ENCODE measurements around the gene FFAR1. TPM values are rescaled to one million over a fixed set of nuclear protein-coding genes. Genes with fewer than 3 reads are reported as not detected.
"Not testable (repeated sequence)": the region's sequence is repeated elsewhere in the genome, so short reads cannot be mapped to it uniquely, and the experiment has no call there.

Gene FFAR1
- polyA plus RNA-seq, 1 of the 3 experiments (the other 2 are of a cell fraction), result not detected

DNA sequence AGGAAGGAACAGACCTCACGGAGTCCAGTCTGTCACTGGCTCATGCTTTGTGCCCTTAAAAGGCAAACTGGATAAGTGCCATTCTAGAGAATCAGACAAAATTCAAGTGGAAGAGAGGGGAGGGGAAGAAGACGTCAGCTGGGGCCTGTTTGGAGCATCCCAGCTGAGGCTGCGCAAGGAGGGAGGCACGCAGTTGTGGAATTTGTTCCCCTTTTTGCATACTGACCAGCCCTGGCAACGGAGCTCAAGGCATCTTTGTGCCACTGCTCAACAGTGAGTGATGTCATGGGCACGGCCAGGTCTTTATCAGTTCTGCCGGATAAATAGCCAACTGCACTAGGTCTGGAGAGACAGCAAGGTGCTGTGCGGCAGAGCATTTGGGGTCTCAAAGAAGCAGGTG is 23.0 kb downstream of the FFAR1 start, which contains the start of gene GPR42:
Gene GPR42 (plus strand): TSS at position 347 of the 400 bp plus-strand sequence. CDS start 292 bp downstream, outside the sequence.
- no peaks in the 10 kb centered on the region for H3K4me1 ChIP-seq (ENCODE audit: control insufficient read depth in 1 of 2, insufficient read depth in 2 of 2, low read depth in 1 of 2, low read length in 1 of 2)
- no peaks in the 10 kb centered on the region for H3K79me2 ChIP-seq (ENCODE audit: insufficient read depth)
- ChIA-PET CTCF (interaction anchor here (0.6 to 1.1 kb wide), 2 partner anchors 18 to 124 kb away, joined by 3 read pairs; no protein-coding TSS in a partner anchor), POLR2A (no interaction called here)
- H3K9me3 ChIP-seq, result no peaks in the 10 kb centered on the region
- no peaks in the 10 kb centered on the region for H3K36me3 ChIP-seq (replicated peaks in 1 of 2; ENCODE audit: control insufficient read depth in 1 of 2, insufficient read depth in 2 of 2, low read length in 1 of 2)
- DNase-seq, result no peak
- peaks cover 12% of the 10 kb centered on the region for H3K27me3 ChIP-seq (ENCODE audit: insufficient read depth)
- H2AFZ ChIP-seq (ENCODE audit: low read depth), result no peak within 1 kb of the TSS
- TF ChIP-seq ELF1 (IDR thresholded peaks at IDR 0.05) (no peak), ZBTB33 (IDR thresholded peaks at IDR 0.05; ENCODE audit: borderline replicate concordance, low read depth) (no peak)
- no peaks in the 10 kb centered on the region for H3K9me2 ChIP-seq
- no peaks in the 10 kb centered on the region for H3F3A ChIP-seq (replicated peaks; ENCODE audit: insufficient read depth)
- H3K4me3 ChIP-seq (ENCODE audit: low read depth in 2 of 2, low read length in 1 of 2), result no peak within 1 kb of the TSS
- no peaks in the 10 kb centered on the region for H4K20me1 ChIP-seq (ENCODE audit: insufficient read depth)
- WGBS (ENCODE audit: low lambda C conversion rate), result 23% methylated on average over 7 of the region's 8 CpGs
- no peak within 1 kb of the TSS for H3K4me2 ChIP-seq
- no peak within 1 kb of the TSS for H3K27ac ChIP-seq (ENCODE audit: low read depth in 2 of 2, low read length in 1 of 2)
- H3K9ac ChIP-seq, result no peak within 1 kb of the TSS

DNA sequence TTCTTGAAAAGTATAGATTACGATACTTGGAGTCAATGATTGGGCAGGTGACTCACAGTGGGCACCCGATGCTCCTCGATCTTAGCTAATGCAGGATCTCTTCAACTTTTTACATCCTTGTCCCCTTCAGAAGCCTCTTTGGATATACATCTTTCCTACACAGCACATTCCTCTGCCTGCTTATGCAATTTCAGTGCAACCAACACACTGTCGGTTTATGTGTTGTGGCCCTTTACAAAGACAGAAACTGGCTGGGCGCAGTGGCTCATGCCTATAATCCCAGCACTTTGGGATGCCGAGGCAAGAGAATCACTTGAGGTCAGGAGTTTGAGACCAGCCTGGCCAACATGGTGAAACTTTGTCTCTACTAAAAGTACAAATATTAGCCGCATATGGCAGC is 25.8 kb downstream of the FFAR1 start:
- 29% methylated on average over 7 of the region's 7 CpGs for WGBS (ENCODE audit: low lambda C conversion rate)
- H3K4me3 ChIP-seq (ENCODE audit: low read depth in 2 of 2, low read length in 1 of 2), result no peak overlapping the region
- no peaks in the 10 kb centered on the region for H3K9me2 ChIP-seq
- H3K36me3 ChIP-seq (replicated peaks in 1 of 2; ENCODE audit: control insufficient read depth in 1 of 2, insufficient read depth in 2 of 2, low read length in 1 of 2), result no peaks in the 10 kb centered on the region
- no peak overlapping the region for H2AFZ ChIP-seq (ENCODE audit: low read depth)
- ChIA-PET POLR2A (no interaction called here), CTCF (interaction anchor here (0.9 kb wide), 1 partner anchor 9 kb away, joined by 3 read pairs; no protein-coding TSS in a partner anchor)
- DNase-seq, result no peak
- H3K79me2 ChIP-seq (ENCODE audit: insufficient read depth), result no peaks in the 10 kb centered on the region
- H4K20me1 ChIP-seq (ENCODE audit: insufficient read depth), result no peaks in the 10 kb centered on the region
- H3K4me1 ChIP-seq (ENCODE audit: control insufficient read depth in 1 of 2, insufficient read depth in 2 of 2, low read depth in 1 of 2, low read length in 1 of 2), result no peaks in the 10 kb centered on the region
- H3K9me3 ChIP-seq, result no peaks in the 10 kb centered on the region
- no peaks in the 10 kb centered on the region for H3F3A ChIP-seq (replicated peaks; ENCODE audit: insufficient read depth)
- H3K9ac ChIP-seq, result no peak overlapping the region
- no peak for TF ChIP-seq FOSL2 (IDR thresholded peaks at IDR 0.05; ENCODE audit: borderline replicate concordance, low read depth)
- TF ChIP-seq EP300 (IDR thresholded peaks at IDR 0.05; ENCODE audit: borderline replicate concordance in 1 of 2, low read depth in 1 of 2, low read length in 1 of 2), result no peak
- TF ChIP-seq USF2 (IDR thresholded peaks at IDR 0.05; ENCODE audit: borderline replicate concordance, low read depth, low read length), result no peak
- TF ChIP-seq YY1 (IDR thresholded peaks at IDR 0.05; ENCODE audit: low read depth), result no peak
- no peak for TF ChIP-seq CHD2 (IDR thresholded peaks at IDR 0.05; ENCODE audit: low read length, partially characterized antibody)
- no peak for TF ChIP-seq EZH2phosphoT487 (IDR thresholded peaks at IDR 0.05; ENCODE audit: borderline replicate concordance, low read depth)
- no peak for TF ChIP-seq GATA2 (CRISPR knock-in tag; IDR thresholded peaks at IDR 0.05)
- no peak for TF ChIP-seq RCOR1 (IDR thresholded peaks at IDR 0.05; ENCODE audit: low read length)
- TF ChIP-seq GABPA (IDR thresholded peaks at IDR 0.05; ENCODE audit: low read depth), result no peak
- TF ChIP-seq PBX3 (IDR thresholded peaks at IDR 0.05), result no peak
- no peak for TF ChIP-seq CTCF (IDR thresholded peaks at IDR 0.05)
- TF ChIP-seq MEF2A (IDR thresholded peaks at IDR 0.05; ENCODE audit: borderline replicate concordance, low read depth), result no peak
- no peak for TF ChIP-seq TCF12 (IDR thresholded peaks at IDR 0.05)
- TF ChIP-seq NRF1 (IDR thresholded peaks at IDR 0.05; ENCODE audit: low read depth, low read length), result no peak
- TF ChIP-seq ELF1 (IDR thresholded peaks at IDR 0.05), result no peak
- no peak for TF ChIP-seq SIN3A (IDR thresholded peaks at IDR 0.05; ENCODE audit: borderline replicate concordance, low read depth, low read length)
- no peak for TF ChIP-seq RXRA (IDR thresholded peaks at IDR 0.05; ENCODE audit: borderline replicate concordance, low read depth)
- no peak overlapping the region for H3K4me2 ChIP-seq
- peaks cover 17% of the 10 kb centered on the region; the same call in 1 of the 2 replicates for H3K27me3 ChIP-seq (ENCODE audit: insufficient read depth)
- no peak overlapping the region for H3K27ac ChIP-seq (ENCODE audit: low read depth in 2 of 2, low read length in 1 of 2)

DNA sequence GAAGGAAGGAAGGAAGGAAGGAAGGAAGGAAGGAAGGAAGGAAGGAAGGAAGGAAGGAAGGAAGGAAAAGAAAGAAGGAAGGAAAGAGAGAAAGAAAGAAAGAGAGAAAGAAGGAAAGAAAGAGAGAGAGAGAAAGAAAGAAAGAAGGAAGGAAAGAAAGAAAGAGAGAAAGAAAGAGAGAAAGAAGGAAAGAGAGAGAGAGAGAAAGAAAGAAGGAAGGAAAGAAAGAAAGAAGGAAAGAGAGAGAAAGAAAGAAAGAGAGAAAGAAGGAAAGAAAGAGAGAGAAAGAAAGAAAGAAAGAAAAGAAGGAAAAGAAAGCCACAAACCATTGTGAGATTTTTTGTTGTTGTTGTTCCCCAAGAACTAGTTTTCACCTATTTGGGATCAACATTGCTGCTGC is 26.3 kb downstream of the FFAR1 start:
- H3K27ac ChIP-seq (ENCODE audit: low read depth in 2 of 2, low read length in 1 of 2); H3K4me2 ChIP-seq; H3F3A ChIP-seq (replicated peaks; ENCODE audit: insufficient read depth); H3K9me3 ChIP-seq; H4K20me1 ChIP-seq (ENCODE audit: insufficient read depth); H2AFZ ChIP-seq (ENCODE audit: low read depth); H3K9ac ChIP-seq; H3K79me2 ChIP-seq (ENCODE audit: insufficient read depth); H3K36me3 ChIP-seq (replicated peaks in 1 of 2; ENCODE audit: control insufficient read depth in 1 of 2, insufficient read depth in 2 of 2, low read length in 1 of 2); H3K4me1 ChIP-seq (ENCODE audit: control insufficient read depth in 1 of 2, insufficient read depth in 2 of 2, low read depth in 1 of 2, low read length in 1 of 2); DNase-seq; POLR2A ChIA-PET; H3K9me2 ChIP-seq; H3K4me3 ChIP-seq (ENCODE audit: low read depth in 2 of 2, low read length in 1 of 2): not testable (repeated sequence)
- peaks cover 17% of the 10 kb centered on the region; the same call in 1 of the 2 replicates for H3K27me3 ChIP-seq (ENCODE audit: insufficient read depth)
- CTCF ChIA-PET, result interaction anchor here (0.8 to 0.9 kb wide), 3 partner anchors 9 to 121 kb away, joined by 3 to 5 read pairs (median 4); no protein-coding TSS in a partner anchor

All from SK-N-SH (cell line).